SU-DHL-6 (cell line): ENCODE data around the gene GNB3.

ENCODE experiments used
- H2AFZ ChIP-seq: fragments of 200-600 bp; sonication (generic); 2 replicates; pipeline ENCODE4 v1.6.1; 2014; ENCODE audit warnings: low read depth, mild to moderate bottlenecking, moderate library complexity, mixed read lengths, antibody characterized with exemption, low read length; ENCODE audit not compliant: severe bottlenecking
- H3F3A ChIP-seq: fragments of 200-600 bp; shearing (Covaris generic); 2 replicates; pipeline ENCODE4 v1.6.0; 2016; ENCODE audit warnings: antibody characterized with exemption, mild to moderate bottlenecking; ENCODE audit not compliant: insufficient read depth
- H3K27ac ChIP-seq: fragments of 200-600 bp; sonication (generic); 2 replicates; pipeline ENCODE4 v1.5.1; 2016; ENCODE audit warnings: low read depth, mild to moderate bottlenecking, low read length, moderate library complexity, mixed read lengths
- H3K27me3 ChIP-seq: fragments of 200-600 bp; sonication (generic), shearing (Covaris generic); 2 replicates; pipeline ENCODE4 v1.6.0; 2014; ENCODE audit warnings: mild to moderate bottlenecking, low read length
- H3K36me3 ChIP-seq: fragments of 200-600 bp; sonication (generic); 2 replicates; pipeline ENCODE4 v1.6.1; 2014; ENCODE audit warnings: mild to moderate bottlenecking, low read length, mixed read lengths
- H3K4me2 ChIP-seq: fragments of 300-600, 200-600 bp; shearing (Covaris generic), sonication (generic); 2 replicates; pipeline ENCODE4 v1.6.0; 2014; ENCODE audit warnings: low read length, low read depth, mild to moderate bottlenecking; ENCODE audit not compliant: poor library complexity, severe bottlenecking
- H3K4me3 ChIP-seq: fragments of 200-600 bp; sonication (generic); 2 replicates; pipeline ENCODE4 v1.5.1; 2014; ENCODE audit warnings: antibody characterized with exemption, low read length, mild to moderate bottlenecking, mixed read lengths; ENCODE audit not compliant: insufficient read depth, poor library complexity, severe bottlenecking
- H3K79me2 ChIP-seq: fragments of 200-600 bp; sonication (generic); 2 replicates; pipeline ENCODE4 v1.6.1; 2014; ENCODE audit warnings: mild to moderate bottlenecking, low read length, moderate library complexity; ENCODE audit not compliant: insufficient read depth
- H3K9ac ChIP-seq: fragments of 200-600 bp; sonication (generic); 2 replicates; pipeline ENCODE4 v1.7.0; 2014; ENCODE audit warnings: mild to moderate bottlenecking, low read length
- H3K9me2 ChIP-seq: fragments of 200-600 bp; sonication (generic); replicated peaks from 2 replicates; pipeline ENCODE4 v1.6.1; 2014; ENCODE audit warnings: low read length; ENCODE audit not compliant: insufficient read depth
- H3K9me3 ChIP-seq: fragments of 200-600 bp; sonication (generic); 2 replicates; pipeline ENCODE4 v1.6.1; 2014; ENCODE audit warnings: low read length, mixed read lengths; ENCODE audit not compliant: insufficient read depth
- H4K20me1 ChIP-seq: fragments of 200-600 bp; sonication (generic); 2 replicates; pipeline ENCODE4 v1.6.1; 2014; ENCODE audit warnings: low read depth, mild to moderate bottlenecking, antibody characterized with exemption, low read length, moderate library complexity, mixed read lengths
- CTCF ChIP-seq: fragments of 200-600 bp; sonication (generic); IDR thresholded peaks from one replicate; pipeline ENCODE4 v1.5.1; 2017; ENCODE audit warnings: antibody characterized with exemption, mild to moderate bottlenecking, low read length, moderate library complexity; ENCODE audit not compliant: insufficient read depth, poor library complexity, severe bottlenecking
- EZH2phosphoT487 ChIP-seq: fragments of 200-600 bp; sonication (generic), shearing (Covaris generic); conservative IDR thresholded peaks from 2 replicates; pipeline ENCODE4 v1.6.1; 2018; ENCODE audit warnings: mild to moderate bottlenecking, antibody characterized with exemption, low read length, moderate library complexity, mixed read lengths

The GNB3 gene

GRCh38 chr12:6840761-6841515, at the start of gene GNB3:
GNB3 (plus strand) TSS chr12:6840925; CDS start chr12:6841288, 363 bp downstream.
- TF ChIP-seq EZH2phosphoT487, result no peak
- no peak for TF ChIP-seq CTCF
- H4K20me1 ChIP-seq, result no peaks in the 10 kb centered on the region
- H3K9ac ChIP-seq, result peak within 1 kb of the TSS; percentile 44; the same call in 1 of the 2 replicates
- no peaks in the 10 kb centered on the region for H3K79me2 ChIP-seq
- no peaks in the 10 kb centered on the region for H3K9me3 ChIP-seq
- no peaks in the 10 kb centered on the region for H3K9me2 ChIP-seq
- H3K4me2 ChIP-seq, result peak within 1 kb of the TSS; percentile 43
- H3K27me3 ChIP-seq, result no peaks in the 10 kb centered on the region
- no peaks in the 10 kb centered on the region for H3K36me3 ChIP-seq
- H3F3A ChIP-seq, result peaks cover 4% of the 10 kb centered on the region; the same call in 1 of the 2 replicates
- peak within 1 kb of the TSS; percentile 40 for H3K27ac ChIP-seq
- H3K4me3 ChIP-seq, result no peak within 1 kb of the TSS
- no peak within 1 kb of the TSS for H2AFZ ChIP-seq

GRCh38 chr12:6791931-6792520, 48.7 kb upstream of the GNB3 start:
- Histone ChIP-seq H3K27ac (no peak overlapping the region), H3K9me3 (no peaks in the 10 kb centered on the region), H3K9ac (no peak overlapping the region), H4K20me1 (no peaks in the 10 kb centered on the region), H3K4me2 (no peak overlapping the region), H3K36me3 (no peaks in the 10 kb centered on the region), H2AFZ (no peak overlapping the region), H3K79me2 (no peaks in the 10 kb centered on the region), H3K4me3 (no peak overlapping the region), H3F3A (no peaks in the 10 kb centered on the region), H3K27me3 (no peaks in the 10 kb centered on the region), H3K9me2 (no peaks in the 10 kb centered on the region)
- TF ChIP-seq CTCF (no peak), EZH2phosphoT487 (no peak)

GRCh38 chr12:6792522-6793201, 48.1 kb upstream of the GNB3 start:
- Histone ChIP-seq H3K27ac (no peak overlapping the region), H3K36me3 (no peaks in the 10 kb centered on the region), H3K9me2 (no peaks in the 10 kb centered on the region), H3K9me3 (no peaks in the 10 kb centered on the region), H3K4me2 (no peak overlapping the region), H3K27me3 (no peaks in the 10 kb centered on the region), H3F3A (no peaks in the 10 kb centered on the region), H4K20me1 (no peaks in the 10 kb centered on the region), H3K9ac (no peak overlapping the region), H2AFZ (no peak overlapping the region), H3K4me3 (no peak overlapping the region), H3K79me2 (no peaks in the 10 kb centered on the region)
- TF ChIP-seq EZH2phosphoT487 (no peak), CTCF (no peak)
